Right lobe of liver (tissue), 6 donors: ENCODE measurements around the gene ZNF598. TPM values are rescaled to one million over a fixed set of nuclear protein-coding genes. Genes with fewer than 3 reads are reported as not detected.

ENCODE experiments used
- ATAC-seq, 4 donors: fragments of 200-7000 bp; cut with Tn5 transposase; one replicate each; pipeline ENCODE4 v1.9.1; 2020; ENCODE audit warnings: mild to moderate bottlenecking in 4 of 4, moderate library complexity in 4 of 4
- DNase-seq, 3 donors: peaks; one replicate each; pipeline ENCODE4 v3.0.0-alpha.2; 2020
- H3K27ac ChIP-seq, 3 donors: fragments of 200-600 bp; one replicate each; pipeline ENCODE4 v1.8.0; 2022
- H3K27me3 ChIP-seq, 2 donors: fragments of 200-600 bp; one replicate each; pipeline ENCODE4 v1.8.0; 2022
- H3K36me3 ChIP-seq, 4 donors: fragments of 200-600 bp; sonication (generic) in 1 of 4; one replicate each; pipeline versions ENCODE4 v1.5.1 to v1.8.0; 2017 to 2022; ENCODE audit warnings: control low read depth in 1 of 4
- H3K4me1 ChIP-seq, 4 donors: fragments of 200-600 bp; sonication (generic) in 1 of 4; one replicate each; pipeline versions ENCODE4 v1.5.1 to v1.8.0; 2017 to 2022; ENCODE audit warnings: control low read depth in 1 of 4
- H3K4me3 ChIP-seq, 3 donors: fragments of 200-600 bp; one replicate each; pipeline ENCODE4 v1.8.0; 2022
- H3K9me3 ChIP-seq, 4 donors: fragments of 200-600 bp; sonication (generic) in 1 of 4; one replicate each; pipeline versions ENCODE4 v1.5.1 to v1.8.0; 2017 to 2022; ENCODE audit warnings: control low read depth in 1 of 4
- CTCF ChIP-seq, 4 donors: fragments of 200-600 bp in 3 of 4; fragments of 450-650 bp in 1 of 4; IDR thresholded peaks; one replicate each; pipeline versions ENCODE4 v1.5.1 to v1.8.0; 2016 to 2022; ENCODE audit warnings: antibody characterized with exemption in 4 of 4, mild to moderate bottlenecking in 2 of 4
- POLR2A ChIP-seq: fragments of 450-650 bp; IDR thresholded peaks from one replicate; pipeline ENCODE4 v1.6.1; 2017; ENCODE audit warnings: antibody characterized with exemption, mild to moderate bottlenecking
- WGBS: methylation state at CpG from one replicate; pipeline ENCODE4 v1.1.6; 2018; ENCODE audit warnings: low coverage, low lambda C conversion rate; ENCODE audit not compliant: insufficient coverage; ENCODE audit errors: missing lambda C conversion rate; 5-methylcytosine and 5-hydroxymethylcytosine counted together
- intact Hi-C, 2 donors: fragments of 100-400 bp; cut with DNase I; formaldehyde crosslinking; loops; one replicate each; pipeline versions ENCODE4 v1.11.2 to v1.14.1; 2022
- small RNA-seq, 2 experiments: library from RNA; depleted of rRNA; stranded (forward); fragments of <200 nt; gene quantifications; one replicate each; pipeline ENCODE3, GENCODE V24; 2016
- total RNA-seq, 6 experiments: library from RNA; depleted of rRNA in 2 of 6; stranded (reverse); fragments of >200 nt in 2 of 6; fragmentation: NEBNext Ultra II Directional in 3 of 6; extraction: Animal tissue kit (Norgen Biotek cat#: 25700) in 3 of 6; gene quantifications; one replicate each; pipeline versions ENCODE4 v1.1.0 to v1.2.4, GENCODE V29; 2016 to 2023
- donor health status: DM: no; HTN: yes; CAD: no.
- donor health status: DM: no; HTN: no; CAD: no.
- donor health status: DM: no; HTN: no; CAD: no.
- donor health status: DM: no; HTN: yes; CAD: no.
- donor health status: DM: no; HTN: yes; CAD: no.

The ZNF598 gene
- total RNA-seq, 6 experiments from 2014 or later, result 21.6 to 46.4 (median 25.0) TPM

DNA sequence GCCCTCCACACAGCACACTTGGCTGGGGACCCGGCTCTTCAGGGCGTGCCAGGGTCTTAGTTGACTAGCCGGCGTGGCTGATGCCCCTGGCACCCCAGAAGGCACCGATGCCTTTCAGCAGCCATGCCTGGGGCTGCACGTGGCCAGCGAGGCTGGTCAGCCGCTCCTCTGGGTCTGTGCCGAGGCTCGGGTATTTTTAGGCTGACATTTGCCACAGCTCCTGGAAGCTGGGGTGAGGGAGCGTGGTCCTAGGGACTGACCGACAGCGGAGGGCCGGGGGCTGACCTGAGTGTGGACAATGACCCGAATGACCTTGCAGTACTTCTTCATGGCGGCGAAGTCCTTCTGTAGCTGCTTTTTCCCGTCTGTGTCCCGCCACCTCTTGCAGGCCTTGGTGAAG is 59.1 kb downstream of the ZNF598 start:
- no peak overlapping the region for H3K4me3 ChIP-seq
- 80% methylated on average over 2 of the region's 19 CpGs for WGBS
- no peaks in the 10 kb centered on the region for H3K4me1 ChIP-seq
- DNase-seq (no peak), ATAC-seq (no peak)
- no peak overlapping the region for H3K27ac ChIP-seq
- no peaks in the 10 kb centered on the region for H3K9me3 ChIP-seq
- TF ChIP-seq CTCF (IDR thresholded peaks at IDR 0.05), result no peak
- TF ChIP-seq POLR2A, result no peak
- no peaks in the 10 kb centered on the region for H3K27me3 ChIP-seq
- intact Hi-C loops, result no loop called here
- no peaks in the 10 kb centered on the region for H3K36me3 ChIP-seq

- TF ChIP-seq CTCF (IDR thresholded peaks at IDR 0.05) (no peak), POLR2A (no peak)
- intact Hi-C loops, result no loop called here
- H3K27ac ChIP-seq, result no peak overlapping the region
- no peaks in the 10 kb centered on the region for H3K4me1 ChIP-seq
- H3K36me3 ChIP-seq, result no peaks in the 10 kb centered on the region
- no peaks in the 10 kb centered on the region for H3K9me3 ChIP-seq
- H3K27me3 ChIP-seq, result no peaks in the 10 kb centered on the region
- 70% methylated on average over 2 of the region's 7 CpGs for WGBS
- no peak overlapping the region for H3K4me3 ChIP-seq
- ATAC-seq (no peak), DNase-seq (no peak)
These were observed 59.6 kb downstream of the ZNF598 start for GRCh38 chr16:1950047-1950446.

DNA sequence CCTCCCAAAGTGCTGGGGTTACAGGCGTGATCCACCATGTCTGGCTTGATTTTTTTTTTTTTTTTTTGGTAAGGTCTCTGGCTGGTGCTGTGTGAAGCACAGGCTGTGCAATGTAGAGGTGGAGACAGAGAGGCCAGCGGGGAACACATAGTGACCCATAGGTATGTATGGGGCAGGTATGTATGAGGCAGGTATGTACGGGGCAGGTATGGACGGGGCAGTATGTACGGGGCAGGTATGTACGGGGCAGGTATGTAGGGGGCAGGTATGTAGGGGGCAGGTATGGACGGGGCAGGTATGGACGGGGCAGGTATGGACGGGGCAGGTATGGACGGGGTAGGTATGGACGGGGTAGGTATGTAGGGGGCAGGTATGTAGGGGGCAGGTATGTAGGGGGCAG is 60.1 kb downstream of the ZNF598 start:
- intact Hi-C loops, result no loop called here
- H3K9me3 ChIP-seq, result no peaks in the 10 kb centered on the region
- H3K36me3 ChIP-seq, result no peaks in the 10 kb centered on the region
- DNase-seq, result no peak
- ATAC-seq, result no peak
- no peaks in the 10 kb centered on the region for H3K27me3 ChIP-seq
- no peak overlapping the region for H3K4me3 ChIP-seq
- 86% methylated on average over 10 of the region's 11 CpGs for WGBS
- TF ChIP-seq POLR2A, result no peak
- no peak for TF ChIP-seq CTCF (IDR thresholded peaks at IDR 0.05)
- H3K27ac ChIP-seq, result no peak overlapping the region
- no peaks in the 10 kb centered on the region for H3K4me1 ChIP-seq

Small RNAs within 50 kb of the gene (small RNA-seq; reads per million reads assigned to genes)
- gene AC005363.2 (0 reads per million in 2 experiments), gene RN7SL219P (0 reads per million in 2 experiments), gene SNORA10 (0 reads per million in 2 experiments), gene SNORA64 (0 reads per million in 2 experiments)

Other genes with a start within 250 kb of the ZNF598 start
- 10 to 100 TPM; 17.9 to 36.1 (median 23.2) TPM for gene NME3, start 238.3 kb downstream of the ZNF598 start, total RNA-seq
- gene EME2, start 237.0 kb downstream of the ZNF598 start, total RNA-seq, result 10 to 100 TPM in 1 of 6 experiments, 1 to 10 TPM in 5; 3.8 to 11.1 (median 5.0) TPM
- 10 to 100 TPM; 42.5 to 90.5 (median 52.9) TPM for gene MRPS34, start 236.7 kb downstream of the ZNF598 start, total RNA-seq
- 10 to 100 TPM; 18.6 to 42.5 (median 34.5) TPM for gene SPSB3, start 227.2 kb downstream of the ZNF598 start, total RNA-seq
- 10 to 100 TPM; 21.1 to 90.3 (median 32.6) TPM for gene NUBP2, start 226.9 kb downstream of the ZNF598 start, total RNA-seq
- gene IGFALS, start 216.1 kb downstream of the ZNF598 start, total RNA-seq, result 100 to 1,000 TPM in 1 of 6 experiments, 10 to 100 TPM in 5; 38.7 to 124 (median 85.3) TPM
- 100 to 1,000 TPM in 4 of 6 experiments, 10 to 100 TPM in 2; 77.9 to 161 (median 143) TPM for gene HAGH, start 183.0 kb downstream of the ZNF598 start, total RNA-seq
- gene FAHD1, start 182.6 kb downstream of the ZNF598 start, total RNA-seq, result 10 to 100 TPM; 25.5 to 96.5 (median 36.0) TPM
- gene MEIOB, start 137.7 kb downstream of the ZNF598 start, total RNA-seq, result under 1 TPM in 2 of 6 experiments, not detected in 4; 0.39 to 0.40 TPM
- gene HS3ST6, start 91.4 kb downstream of the ZNF598 start, total RNA-seq, result not detected
- gene MSRB1, start 66.6 kb downstream of the ZNF598 start, total RNA-seq, result 100 to 1,000 TPM in 3 of 6 experiments, 10 to 100 TPM in 3; 63.4 to 121 (median 98.5) TPM
- gene RPL3L, start 55.1 kb downstream of the ZNF598 start, total RNA-seq, result under 1 TPM in 1 of 6 experiments, not detected in 5; 0.12 TPM
- gene NDUFB10, start 50.3 kb downstream of the ZNF598 start, total RNA-seq, result 100 to 1,000 TPM in 2 of 6 experiments, 10 to 100 TPM in 4; 68.7 to 210 (median 81.2) TPM
- 1,000 to 10,000 TPM in 1 of 6 experiments, 100 to 1,000 TPM in 5; 451 to 1,052 (median 541) TPM for gene RPS2, start 45.0 kb downstream of the ZNF598 start, total RNA-seq
- gene RNF151, start 43.0 kb downstream of the ZNF598 start, total RNA-seq, result not detected
- gene TBL3, start 37.8 kb downstream of the ZNF598 start, total RNA-seq, result 10 to 100 TPM; 15.8 to 42.4 (median 18.1) TPM
- gene NOXO1, start 28.4 kb downstream of the ZNF598 start, total RNA-seq, result 1 to 10 TPM in 1 of 6 experiments, under 1 TPM in 3, not detected in 2; 0.51 to 1.3 (median 0.60) TPM
- gene GFER, start 25.6 kb downstream of the ZNF598 start, total RNA-seq, result 10 to 100 TPM; 16.1 to 18.6 (median 18.0) TPM
- under 1 TPM in 1 of 6 experiments, not detected in 5; 0.22 TPM for gene SYNGR3, start 19.9 kb downstream of the ZNF598 start, total RNA-seq
- gene NPW, start 10.0 kb upstream of the ZNF598 start, total RNA-seq, result 10 to 100 TPM in 2 of 6 experiments, 1 to 10 TPM in 4; 2.7 to 12.3 (median 8.2) TPM
- 100 to 1,000 TPM; 129 to 284 (median 186) TPM for gene NHERF2, start 17.1 kb upstream of the ZNF598 start, total RNA-seq
- gene NTHL1, start 38.0 kb upstream of the ZNF598 start, total RNA-seq, result 100 to 1,000 TPM in 1 of 6 experiments, 10 to 100 TPM in 5; 12.0 to 127 (median 42.6) TPM
- 100 to 1,000 TPM in 1 of 6 experiments, 10 to 100 TPM in 5; 25.7 to 124 (median 59.4) TPM for gene TSC2, start 38.2 kb upstream of the ZNF598 start, total RNA-seq
- 10 to 100 TPM; 28.5 to 58.2 (median 42.8) TPM for gene PKD1, start 126.1 kb upstream of the ZNF598 start, total RNA-seq
- gene RAB26, start 138.8 kb upstream of the ZNF598 start, total RNA-seq, result 10 to 100 TPM in 3 of 6 experiments, 1 to 10 TPM in 3; 3.8 to 14.6 (median 8.7) TPM
- 10 to 100 TPM; 40.9 to 56.2 (median 46.2) TPM for gene TRAF7, start 146.0 kb upstream of the ZNF598 start, total RNA-seq
- not detected for gene CASKIN1, start 186.8 kb upstream of the ZNF598 start, total RNA-seq
- gene MLST8, start 195.6 kb upstream of the ZNF598 start, total RNA-seq, result 10 to 100 TPM; 13.1 to 51.0 (median 17.5) TPM
- gene BRICD5, start 201.0 kb upstream of the ZNF598 start, total RNA-seq, result 1 to 10 TPM in 4 of 6 experiments, under 1 TPM in 2; 0.74 to 3.7 (median 2.0) TPM
- 10 to 100 TPM in 1 of 6 experiments, 1 to 10 TPM in 5; 3.8 to 14.2 (median 6.9) TPM for gene PGP, start 205.0 kb upstream of the ZNF598 start, total RNA-seq
- 10 to 100 TPM in 4 of 6 experiments, 1 to 10 TPM in 2; 8.9 to 11.3 (median 10.4) TPM for gene E4F1, start 213.8 kb upstream of the ZNF598 start, total RNA-seq
- gene DNASE1L2, start 226.6 kb upstream of the ZNF598 start, total RNA-seq, result 1 to 10 TPM in 1 of 6 experiments, under 1 TPM in 4, not detected in 1; 0.31 to 1.1 (median 0.40) TPM
- gene ECI1, start 241.8 kb upstream of the ZNF598 start, total RNA-seq, result 100 to 1,000 TPM in 2 of 6 experiments, 10 to 100 TPM in 4; 68.1 to 150 (median 85.5) TPM